ENCODE measurements around the gene TFF2.

Gene TFF2

DNA sequence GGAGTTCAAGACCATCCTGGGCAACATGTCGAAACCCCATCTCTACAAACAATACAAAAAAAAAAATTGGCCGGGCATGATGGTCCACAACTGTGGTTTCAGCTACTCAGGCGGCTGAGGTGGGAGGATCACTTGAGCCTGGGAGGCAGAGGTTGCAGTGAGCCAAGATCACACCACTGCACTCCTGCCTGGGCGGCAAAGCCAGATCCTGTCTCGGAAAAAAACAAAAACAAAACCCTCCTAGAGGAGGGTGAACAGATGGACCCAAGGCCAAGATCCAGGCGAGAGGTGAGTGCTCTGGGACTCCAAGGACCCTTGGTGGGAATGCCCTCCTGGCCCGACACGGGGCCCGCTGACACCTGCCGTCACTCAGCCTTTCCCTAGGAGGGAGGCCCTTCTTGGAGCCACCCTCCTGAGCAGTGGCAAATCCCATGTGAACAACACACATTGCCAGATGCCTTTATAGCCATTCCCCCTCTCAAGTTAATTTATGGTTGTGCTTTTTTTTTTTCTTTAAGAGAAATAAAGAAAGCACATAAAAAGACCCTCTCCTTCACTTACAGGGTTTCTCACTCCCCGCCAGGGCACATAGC is 380 bp downstream of the TFF2 start (continued):
- no peak for TF ChIP-seq ZNF292 (tag by site-specific recombination; IDR thresholded peaks at IDR 0.05; ENCODE audit: borderline replicate concordance, low read depth)

DNA sequence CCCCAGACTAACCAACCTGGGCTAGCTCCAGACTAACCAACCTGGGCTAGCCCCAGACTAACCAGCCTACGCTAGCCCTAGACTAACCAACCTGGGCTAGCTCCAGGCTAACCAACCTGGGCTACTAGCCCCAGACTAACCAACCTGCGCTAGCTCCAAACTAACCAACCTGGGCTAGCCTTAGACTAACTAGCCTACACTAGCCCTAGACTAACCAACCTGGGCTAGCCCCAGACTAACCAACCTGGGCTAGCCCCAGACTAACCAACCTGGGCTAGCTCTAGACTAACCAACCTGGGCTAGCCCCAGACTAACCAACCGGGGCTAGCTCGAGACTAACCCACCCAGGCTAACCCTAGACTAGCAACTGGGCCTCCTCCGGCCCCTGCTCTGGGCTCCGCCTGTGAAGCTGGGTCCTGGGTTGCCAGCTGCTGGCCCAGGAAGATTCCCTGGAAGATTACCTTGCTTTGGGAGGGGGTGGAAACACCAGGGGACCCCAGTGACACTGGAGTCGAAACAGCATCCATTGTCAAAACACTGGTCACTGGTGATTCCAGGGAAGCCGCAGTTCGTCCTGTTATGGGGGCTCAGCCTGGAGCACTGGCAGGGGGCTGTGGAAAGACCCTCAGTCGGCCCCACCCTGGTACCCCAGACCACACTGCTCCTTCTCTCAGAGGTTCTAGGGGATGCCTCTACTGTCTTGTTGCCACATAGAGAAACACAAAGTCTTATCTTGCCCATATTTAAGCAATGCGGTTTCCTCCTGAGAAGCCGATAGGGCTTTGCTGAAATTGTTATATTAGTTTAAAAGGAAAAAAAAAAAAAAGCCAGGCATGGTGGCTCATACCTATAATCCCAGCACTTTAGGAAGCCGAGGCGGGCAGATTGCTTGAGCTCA is 1.1 kb downstream of the TFF2 start:
- Histone ChIP-seq H3K36me3 (ENCODE audit: control insufficient read depth in 2 of 2, insufficient read depth in 1 of 2, low read length in 2 of 2) (no peaks in the 10 kb centered on the region), H3K9me3 (ENCODE audit: control insufficient read depth, insufficient read depth, low read depth, low read length) (no peaks in the 10 kb centered on the region), H3K4me1 (ENCODE audit: control insufficient read depth, insufficient read depth, low read length) (no peaks in the 10 kb centered on the region), H3K4me3 (ENCODE audit: low read depth, low read length) (no peak overlapping the region), H3K27ac (ENCODE audit: extremely low read depth, low read depth, low read length) (no peak overlapping the region)
- no peak for TF ChIP-seq ZBTB17 (tag by site-specific recombination; IDR thresholded peaks at IDR 0.05)
- TF ChIP-seq ZNF138 (tag by site-specific recombination; IDR thresholded peaks at IDR 0.05; ENCODE audit: borderline replicate concordance), result no peak
- TF ChIP-seq ZNF596 (tag by site-specific recombination; IDR thresholded peaks at IDR 0.05), result no peak
- no peak for TF ChIP-seq HOXD13 (CRISPR knock-in tag; IDR thresholded peaks at IDR 0.05; ENCODE audit: borderline replicate concordance)
- no peak for TF ChIP-seq ZNF768 (tag by site-specific recombination; IDR thresholded peaks at IDR 0.05)
- CTCF ChIA-PET, result interaction anchor here (0.7 to 0.9 kb wide), 2 partner anchors 14 to 38 kb away, joined by 3 to 4 read pairs; no protein-coding TSS in a partner anchor
- POLR2A ChIA-PET, result no interaction called here

DNA sequence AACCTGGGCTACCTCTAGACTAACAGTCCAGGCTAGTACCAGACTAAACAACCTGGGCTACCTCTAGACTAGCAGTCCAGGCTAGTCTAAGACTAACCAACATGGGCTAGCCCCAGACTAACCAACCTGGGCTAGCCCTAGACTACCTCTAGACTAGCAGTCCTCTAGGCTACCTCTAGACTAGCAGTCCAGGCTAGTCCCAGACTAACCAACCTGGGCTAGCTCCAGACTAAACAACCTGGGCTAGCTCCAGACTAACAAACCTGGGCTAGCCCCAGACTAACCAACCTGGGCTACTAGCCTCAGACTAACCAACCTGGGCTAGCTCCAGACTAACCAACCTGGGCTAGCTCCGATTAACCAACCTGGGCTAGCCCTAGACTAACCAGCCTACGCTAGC is 2.0 kb downstream of the TFF2 start:
- TF ChIP-seq BCL11A (tag by site-specific recombination; IDR thresholded peaks at IDR 0.05; ENCODE audit: low read depth) (no peak), GLI4 (tag by site-specific recombination; IDR thresholded peaks at IDR 0.05) (no peak), ZNF174 (tag by site-specific recombination; IDR thresholded peaks at IDR 0.05) (no peak), ZNF394 (tag by site-specific recombination; IDR thresholded peaks at IDR 0.05; ENCODE audit: borderline replicate concordance) (no peak), SETDB1 (IDR thresholded peaks at IDR 0.05; ENCODE audit: insufficient read length, low read length) (no peak), ZNF140 (tag by site-specific recombination; IDR thresholded peaks at IDR 0.05) (no peak), ZNF133 (tag by site-specific recombination; IDR thresholded peaks at IDR 0.05) (no peak), ZNF830 (tag by site-specific recombination; IDR thresholded peaks at IDR 0.05; ENCODE audit: low read depth) (no peak), ZNF629 (tag by site-specific recombination; IDR thresholded peaks at IDR 0.05) (no peak)
- TF ChIP-seq, protein P1, sequence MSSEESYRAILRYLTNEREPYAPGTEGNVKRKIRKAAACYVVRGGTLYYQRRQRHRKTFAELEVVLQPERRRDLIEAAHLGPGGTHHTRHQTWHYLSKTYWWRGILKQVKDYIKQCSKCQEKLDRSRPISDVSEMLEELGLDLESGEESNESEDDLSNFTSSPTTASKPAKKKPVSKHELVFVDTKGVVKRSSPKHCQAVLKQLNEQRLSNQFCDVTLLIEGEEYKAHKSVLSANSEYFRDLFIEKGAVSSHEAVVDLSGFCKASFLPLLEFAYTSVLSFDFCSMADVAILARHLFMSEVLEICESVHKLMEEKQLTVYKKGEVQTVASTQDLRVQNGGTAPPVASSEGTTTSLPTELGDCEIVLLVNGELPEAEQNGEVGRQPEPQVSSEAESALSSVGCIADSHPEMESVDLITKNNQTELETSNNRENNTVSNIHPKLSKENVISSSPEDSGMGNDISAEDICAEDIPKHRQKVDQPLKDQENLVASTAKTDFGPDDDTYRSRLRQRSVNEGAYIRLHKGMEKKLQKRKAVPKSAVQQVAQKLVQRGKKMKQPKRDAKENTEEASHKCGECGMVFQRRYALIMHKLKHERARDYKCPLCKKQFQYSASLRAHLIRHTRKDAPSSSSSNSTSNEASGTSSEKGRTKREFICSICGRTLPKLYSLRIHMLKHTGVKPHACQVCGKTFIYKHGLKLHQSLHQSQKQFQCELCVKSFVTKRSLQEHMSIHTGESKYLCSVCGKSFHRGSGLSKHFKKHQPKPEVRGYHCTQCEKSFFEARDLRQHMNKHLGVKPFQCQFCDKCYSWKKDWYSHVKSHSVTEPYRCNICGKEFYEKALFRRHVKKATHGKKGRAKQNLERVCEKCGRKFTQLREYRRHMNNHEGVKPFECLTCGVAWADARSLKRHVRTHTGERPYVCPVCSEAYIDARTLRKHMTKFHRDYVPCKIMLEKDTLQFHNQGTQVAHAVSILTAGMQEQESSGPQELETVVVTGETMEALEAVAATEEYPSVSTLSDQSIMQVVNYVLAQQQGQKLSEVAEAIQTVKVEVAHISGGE (tag by site-specific recombination; conservative IDR thresholded peaks at IDR 0.05; ENCODE audit: low read depth), result no peak
- TF ChIP-seq, protein P2, sequence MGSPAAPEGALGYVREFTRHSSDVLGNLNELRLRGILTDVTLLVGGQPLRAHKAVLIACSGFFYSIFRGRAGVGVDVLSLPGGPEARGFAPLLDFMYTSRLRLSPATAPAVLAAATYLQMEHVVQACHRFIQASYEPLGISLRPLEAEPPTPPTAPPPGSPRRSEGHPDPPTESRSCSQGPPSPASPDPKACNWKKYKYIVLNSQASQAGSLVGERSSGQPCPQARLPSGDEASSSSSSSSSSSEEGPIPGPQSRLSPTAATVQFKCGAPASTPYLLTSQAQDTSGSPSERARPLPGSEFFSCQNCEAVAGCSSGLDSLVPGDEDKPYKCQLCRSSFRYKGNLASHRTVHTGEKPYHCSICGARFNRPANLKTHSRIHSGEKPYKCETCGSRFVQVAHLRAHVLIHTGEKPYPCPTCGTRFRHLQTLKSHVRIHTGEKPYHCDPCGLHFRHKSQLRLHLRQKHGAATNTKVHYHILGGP (tag by site-specific recombination; IDR thresholded peaks at IDR 0.05), result no peak
- POLR2A ChIA-PET, result no interaction called here
- H3K36me3 ChIP-seq (ENCODE audit: control insufficient read depth in 2 of 2, insufficient read depth in 1 of 2, low read length in 2 of 2), result no peaks in the 10 kb centered on the region
- H3K27ac ChIP-seq (ENCODE audit: extremely low read depth, low read depth, low read length), result no peak overlapping the region
- no peaks in the 10 kb centered on the region for H3K4me1 ChIP-seq (ENCODE audit: control insufficient read depth, insufficient read depth, low read length)
- CTCF ChIA-PET, result interaction anchor here (0.6 to 0.9 kb wide), 3 partner anchors 13 to 70 kb away, joined by 3 to 4 read pairs (median 3); no protein-coding TSS in a partner anchor
- no peaks in the 10 kb centered on the region for H3K9me3 ChIP-seq (ENCODE audit: control insufficient read depth, insufficient read depth, low read depth, low read length)
- H3K4me3 ChIP-seq (ENCODE audit: low read depth, low read length), result no peak overlapping the region

Data from HEK293 (cell line).